HuH-7.5 (cell line): ENCODE measurements around the gene FAM120C.

Experiments
- DNase-seq: peaks from one replicate; pipeline ENCODE4 v3.0.0; 2011; ENCODE audit warnings: low spot score

The FAM120C gene

GRCh38 chrX:54182864-54183613 is at the start of gene FAM120C:
TSS of gene FAM120C (minus strand) at chrX:54183254. CDS start at chrX:54183198, 56 bp downstream.
- DNase-seq, result peak; percentile 35

GRCh38 chrX:54230435-54231148 is 47.5 kb upstream of the FAM120C start:
- no peak for DNase-seq

GRCh38 chrX:54223581-54223980 is 40.5 kb upstream of the FAM120C start:
- no peak for DNase-seq

GRCh38 chrX:54213603-54214002 is 30.5 kb upstream of the FAM120C start:
- DNase-seq, result no peak

GRCh38 chrX:54208531-54208930 is 25.5 kb upstream of the FAM120C start:
- DNase-seq, result no peak

GRCh38 chrX:54198262-54198661 is 15.2 kb upstream of the FAM120C start:
- no peak for DNase-seq

- DNase-seq, result no peak
Observed at GRCh38 chrX:54194982-54195588, 12.0 kb upstream of the FAM120C start.

- DNase-seq, result no peak
Observed at GRCh38 chrX:54193085-54193821, 10.2 kb upstream of the FAM120C start.

GRCh38 chrX:54184474-54184873 is 1.4 kb upstream of the FAM120C start:
- no peak for DNase-seq

GRCh38 chrX:54182194-54182863 is 725 bp downstream of the FAM120C start:
- DNase-seq, result peak; percentile 27

GRCh38 chrX:54181202-54181953 is 1.7 kb downstream of the FAM120C start:
- DNase-seq, result no peak

- no peak for DNase-seq
Observed at GRCh38 chrX:54180403-54180802, 2.7 kb downstream of the FAM120C start.

GRCh38 chrX:54178100-54178940 is 4.7 kb downstream of the FAM120C start:
- DNase-seq, result no peak

- no peak for DNase-seq
Observed at GRCh38 chrX:54177306-54177705, 5.7 kb downstream of the FAM120C start.

- no peak for DNase-seq
Observed at GRCh38 chrX:54173791-54174190, 9.3 kb downstream of the FAM120C start.

- no peak for DNase-seq
Observed at GRCh38 chrX:54172455-54172854, 10.6 kb downstream of the FAM120C start.

- no peak for DNase-seq
Observed at GRCh38 chrX:54171527-54172250, 11.4 kb downstream of the FAM120C start.

GRCh38 chrX:54171091-54171490 is 12.0 kb downstream of the FAM120C start:
- DNase-seq, result no peak

GRCh38 chrX:54166915-54167314 is 16.1 kb downstream of the FAM120C start:
- no peak for DNase-seq
